GM18520 (cell line): ENCODE measurements around the gene GLT8D1.
"Not testable (repeated sequence)": the region's sequence is repeated elsewhere in the genome, so short reads cannot be mapped to it uniquely, and the experiment has no call there.

Experiments used
- ATAC-seq: cut with Tn5 transposase; IDR thresholded peaks from one replicate; pipeline ENCODE4 v1.9.1; 2021; ENCODE audit not compliant: unreplicated experiment

GLT8D1 gene

DNA sequence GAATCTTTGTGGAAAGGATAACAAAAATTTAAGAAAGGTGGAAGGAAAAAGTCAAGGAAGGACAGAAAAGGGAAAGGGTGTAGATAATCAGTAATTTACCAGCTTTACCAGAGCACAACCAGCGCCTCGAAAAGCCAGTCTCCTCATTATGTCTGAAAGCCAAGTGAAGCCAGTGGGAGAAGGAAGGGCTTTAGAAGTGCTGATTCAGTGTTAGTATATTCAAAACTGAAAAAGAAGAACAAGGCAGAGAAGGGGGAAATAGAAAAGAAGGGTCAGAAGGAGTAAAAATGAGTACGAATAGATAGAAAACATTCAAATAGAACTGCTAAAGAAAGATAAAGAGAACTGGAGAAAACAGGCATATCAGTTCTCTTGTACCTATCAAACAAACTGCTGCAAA lies 24.0 kb downstream of the GLT8D1 start:
- no peak for ATAC-seq

DNA sequence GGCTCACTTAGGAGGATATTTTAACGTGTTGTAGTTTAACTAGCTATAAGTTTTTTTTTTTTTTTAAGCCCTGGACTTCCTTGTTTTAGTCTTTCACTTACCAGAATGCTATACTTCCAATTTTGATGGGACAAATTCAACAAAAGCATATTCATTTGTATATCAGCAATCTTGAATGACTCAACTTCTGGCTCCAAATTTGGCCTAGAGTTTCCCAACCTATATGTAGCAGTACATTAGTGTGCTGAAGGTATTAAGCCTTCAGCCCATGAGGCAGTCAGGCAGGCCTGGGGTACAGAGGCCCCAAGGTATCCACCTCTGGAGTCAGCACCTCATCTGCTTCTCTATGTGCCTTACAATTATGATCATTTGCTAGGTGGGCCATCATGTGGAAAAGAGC lies 25.8 kb downstream of the GLT8D1 start:
- no peak for ATAC-seq

DNA sequence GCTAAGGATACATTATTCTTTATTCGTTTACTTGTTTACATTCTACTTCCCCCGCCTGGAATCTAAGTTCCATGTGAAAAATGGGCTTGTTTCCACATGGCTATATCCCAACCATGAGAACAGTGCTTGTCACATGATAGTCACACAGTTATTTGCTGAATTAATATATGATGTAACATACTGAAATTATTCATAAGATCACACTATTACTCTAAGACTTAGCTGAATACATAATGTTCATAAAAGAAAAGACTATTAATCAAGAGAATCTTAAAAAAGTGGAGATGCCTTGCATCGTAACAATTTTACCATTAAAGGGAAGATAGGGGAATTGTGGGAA lies 26.4 kb downstream of the GLT8D1 start:
- no peak for ATAC-seq

DNA sequence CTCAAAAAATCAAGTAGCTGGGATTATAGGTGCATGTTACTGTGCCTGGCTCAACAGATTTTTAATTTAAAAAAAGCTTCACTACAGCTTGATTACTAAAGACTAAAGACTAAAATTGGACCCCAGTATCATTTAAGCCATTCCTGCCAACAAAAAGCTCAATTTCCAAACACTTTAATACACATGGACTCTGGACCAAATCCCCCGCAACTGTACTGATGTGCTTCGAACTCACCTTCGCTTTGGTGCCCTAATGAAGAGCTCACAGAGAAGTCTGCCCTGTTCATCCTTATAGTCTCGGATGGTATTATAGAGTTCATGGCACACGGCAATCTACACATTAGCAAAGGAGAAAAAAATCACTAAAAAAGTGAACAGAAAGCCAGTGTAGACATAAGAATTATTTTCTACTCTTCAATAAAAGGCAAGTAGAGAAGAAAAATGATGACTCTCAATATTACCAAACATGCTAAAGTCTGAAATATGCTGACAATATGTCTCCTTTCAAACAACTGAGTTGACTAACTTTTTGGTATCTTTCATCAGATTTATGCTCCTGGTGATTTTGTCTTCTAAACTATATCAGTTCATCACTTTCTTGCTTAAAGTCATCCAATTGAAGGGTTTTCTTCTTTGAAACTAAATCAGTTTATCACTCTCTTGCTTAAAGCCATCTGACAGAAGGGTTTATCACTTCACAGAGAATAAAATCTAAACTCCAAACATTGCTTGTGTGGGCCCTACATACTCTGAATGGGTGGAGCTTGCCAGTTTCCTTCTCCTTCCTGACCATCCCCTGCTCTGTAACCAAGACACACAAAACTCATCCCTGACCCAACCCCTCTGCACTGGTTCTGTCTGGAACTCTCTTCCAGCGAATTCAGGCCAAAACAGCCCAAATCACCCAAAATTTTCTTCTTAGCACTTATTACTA lies 27.1 kb downstream of the GLT8D1 start:
- ATAC-seq, result no peak

DNA sequence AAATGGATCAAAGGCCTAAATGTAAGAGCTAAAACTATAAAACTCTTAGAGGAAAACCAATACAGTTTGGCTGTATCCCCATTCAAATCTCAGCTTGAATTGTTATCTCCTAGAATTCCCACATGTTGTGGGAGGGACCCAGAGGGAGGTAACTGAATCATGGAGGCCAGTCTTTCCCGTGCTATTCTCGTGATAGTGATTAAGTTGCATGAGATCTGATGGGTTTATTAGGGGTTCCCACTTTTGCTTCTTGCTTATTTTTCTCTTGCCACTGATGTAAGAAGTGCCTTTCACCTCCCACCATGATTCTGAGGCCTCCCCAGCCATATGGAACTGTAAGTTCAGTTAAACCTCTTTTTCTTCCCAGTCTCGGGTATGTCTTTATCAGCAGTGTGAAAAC lies 29.4 kb downstream of the GLT8D1 start:
- ATAC-seq, result not testable (repeated sequence)

DNA sequence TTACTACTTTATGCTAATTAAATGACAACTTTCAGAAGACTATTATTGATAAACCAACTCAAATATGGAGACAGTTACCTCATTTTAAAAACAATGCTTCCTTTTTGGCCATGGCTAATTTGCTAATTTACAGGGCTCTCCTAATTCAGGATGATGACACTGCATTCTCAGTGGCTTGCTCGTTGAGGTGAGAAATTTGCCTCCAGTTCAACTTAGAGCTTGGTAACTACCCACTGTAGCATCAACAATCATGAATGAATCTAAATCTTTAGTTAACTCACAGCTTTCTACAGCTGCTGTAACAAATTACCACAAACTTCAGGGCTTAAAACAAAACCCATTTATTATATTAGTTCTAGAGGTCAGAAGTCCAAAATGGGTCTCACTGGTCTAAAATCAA lies 33.9 kb downstream of the GLT8D1 start:
- no peak for ATAC-seq

DNA sequence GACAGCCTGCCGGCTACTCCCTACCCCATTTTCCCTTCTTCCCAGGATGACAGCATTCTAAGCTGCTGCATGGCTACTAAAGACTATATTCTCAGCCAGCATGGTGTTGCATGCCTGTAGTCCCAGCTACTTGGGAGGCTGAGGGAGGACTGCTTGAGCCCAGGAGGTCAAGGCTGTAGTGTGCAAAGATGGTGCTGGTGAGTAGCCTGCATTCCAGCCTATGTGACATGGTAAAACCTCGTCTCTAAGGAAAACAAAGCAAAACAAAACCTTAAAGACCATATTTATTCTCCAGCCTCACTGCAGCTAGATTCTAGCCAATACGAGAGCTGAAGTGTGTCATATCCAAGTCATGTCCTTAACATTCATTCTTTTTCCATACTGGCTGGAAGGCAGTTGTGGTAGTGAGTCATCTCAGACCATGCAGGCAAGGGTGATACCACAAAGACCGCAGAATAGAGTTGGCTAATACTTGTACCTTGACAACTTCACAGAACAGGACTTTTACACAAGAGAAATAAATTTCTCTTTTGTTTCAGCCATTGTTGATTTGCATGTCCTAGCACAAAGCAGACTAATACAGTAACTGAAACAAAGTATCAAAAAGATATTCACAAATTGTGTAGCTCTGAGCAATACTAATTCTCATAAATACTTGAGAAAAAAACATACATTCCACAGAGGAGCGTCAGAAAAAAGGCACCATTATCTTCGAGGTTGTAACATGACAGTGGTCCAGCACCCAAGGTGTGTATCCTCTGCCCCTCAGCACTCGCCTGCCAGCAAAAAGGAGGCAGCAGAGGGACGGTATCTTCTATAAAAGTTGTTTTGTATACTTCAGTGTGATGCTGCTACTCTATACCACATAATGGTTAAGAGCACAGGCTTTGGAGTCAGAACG lies 34.7 kb downstream of the GLT8D1 start:
- ATAC-seq, result peak; percentile 74

DNA sequence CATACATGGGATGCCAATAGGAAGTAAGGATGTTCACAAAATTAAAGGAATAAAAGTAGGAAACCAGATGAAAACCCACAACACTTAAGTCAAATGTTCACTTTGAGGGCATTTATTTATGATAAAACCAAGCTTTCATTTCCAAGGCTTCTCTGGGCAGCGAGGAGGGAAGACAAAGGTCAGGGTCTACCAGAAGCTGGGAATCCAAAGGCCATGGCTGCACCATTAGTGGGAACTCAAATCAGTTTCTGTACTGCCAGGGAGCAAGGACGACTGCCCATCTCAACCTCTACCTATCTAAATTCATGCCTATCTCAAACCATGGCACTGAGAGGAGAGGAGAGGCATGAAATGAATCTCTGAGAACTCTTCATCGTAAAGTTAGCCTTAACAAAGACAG lies 42.5 kb downstream of the GLT8D1 start:
- no peak for ATAC-seq

DNA sequence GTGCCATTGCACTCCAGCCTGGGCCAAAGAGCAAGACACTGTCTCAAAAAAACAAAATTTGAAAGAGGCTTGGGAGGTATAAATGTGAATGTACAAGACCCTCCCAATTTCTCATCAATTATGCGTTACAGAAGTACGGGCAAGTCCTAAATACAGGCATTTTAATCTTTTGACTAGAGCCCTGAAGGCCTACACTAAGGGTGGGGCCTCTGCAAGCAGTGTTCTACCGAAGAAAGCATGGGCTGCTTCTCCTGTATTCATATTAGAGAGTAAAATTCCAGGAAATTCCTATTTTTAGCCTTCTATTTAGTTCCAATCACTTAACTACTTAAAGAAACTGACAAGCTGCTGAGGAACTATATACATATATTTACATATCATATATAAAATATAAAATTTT lies 45.5 kb downstream of the GLT8D1 start:
- no peak for ATAC-seq

DNA sequence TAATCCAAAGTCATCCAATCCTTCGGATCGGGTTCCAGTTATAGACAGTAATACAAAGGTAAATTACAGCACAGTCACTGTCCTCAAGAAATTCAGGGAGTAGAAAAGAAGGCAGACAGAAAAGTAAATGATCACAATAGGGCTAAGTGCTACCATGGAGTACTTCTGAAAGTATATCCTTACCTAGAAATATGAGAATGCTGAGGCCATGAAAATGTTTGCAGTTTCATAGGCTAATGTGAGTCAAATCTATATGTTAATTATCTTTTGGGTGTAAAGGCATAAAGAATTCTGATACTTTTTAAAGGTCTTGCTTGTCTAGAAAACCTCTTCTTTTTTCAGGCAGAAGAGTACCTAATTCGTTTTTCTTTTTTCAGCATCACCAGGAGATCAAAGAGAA lies 49.7 kb downstream of the GLT8D1 start:
- no peak for ATAC-seq

DNA sequence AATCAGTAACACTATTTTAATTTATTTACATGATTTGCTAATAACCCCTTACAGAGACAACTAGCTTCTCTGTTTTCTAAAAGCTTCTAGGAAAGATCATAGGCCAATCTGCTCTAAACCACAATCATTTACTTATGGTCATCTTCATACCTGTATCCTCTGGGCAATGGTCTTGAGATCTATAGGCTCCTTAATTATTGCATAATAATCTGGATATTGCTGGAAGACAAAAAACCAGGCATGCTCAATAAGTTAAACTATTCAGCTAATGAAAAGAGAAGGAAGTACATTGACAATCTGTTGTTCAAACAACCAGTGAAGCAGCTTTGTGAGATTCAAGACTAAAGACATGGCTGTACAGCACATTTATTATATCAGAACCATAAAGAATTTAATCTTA lies 54.0 kb downstream of the GLT8D1 start:
- no peak for ATAC-seq

DNA sequence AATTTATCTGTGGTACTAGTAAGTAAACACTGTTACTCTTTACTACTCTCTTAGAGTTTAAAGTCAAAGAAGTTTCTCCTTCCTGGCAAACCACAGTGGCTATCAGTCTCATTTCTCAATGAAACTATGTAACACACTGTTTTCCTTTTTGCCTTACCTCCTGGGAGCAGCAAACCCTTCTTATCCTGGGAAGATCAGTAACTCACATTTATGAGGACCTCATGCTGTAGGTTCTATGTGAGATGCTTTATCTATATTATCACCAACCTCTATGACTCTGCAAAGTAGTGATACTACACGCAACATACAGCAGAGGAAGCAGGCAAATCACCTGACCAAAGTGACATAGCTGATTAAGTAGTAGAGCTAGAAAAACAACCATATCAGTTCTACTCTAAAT lies 55.2 kb downstream of the GLT8D1 start:
- ATAC-seq, result no peak

DNA sequence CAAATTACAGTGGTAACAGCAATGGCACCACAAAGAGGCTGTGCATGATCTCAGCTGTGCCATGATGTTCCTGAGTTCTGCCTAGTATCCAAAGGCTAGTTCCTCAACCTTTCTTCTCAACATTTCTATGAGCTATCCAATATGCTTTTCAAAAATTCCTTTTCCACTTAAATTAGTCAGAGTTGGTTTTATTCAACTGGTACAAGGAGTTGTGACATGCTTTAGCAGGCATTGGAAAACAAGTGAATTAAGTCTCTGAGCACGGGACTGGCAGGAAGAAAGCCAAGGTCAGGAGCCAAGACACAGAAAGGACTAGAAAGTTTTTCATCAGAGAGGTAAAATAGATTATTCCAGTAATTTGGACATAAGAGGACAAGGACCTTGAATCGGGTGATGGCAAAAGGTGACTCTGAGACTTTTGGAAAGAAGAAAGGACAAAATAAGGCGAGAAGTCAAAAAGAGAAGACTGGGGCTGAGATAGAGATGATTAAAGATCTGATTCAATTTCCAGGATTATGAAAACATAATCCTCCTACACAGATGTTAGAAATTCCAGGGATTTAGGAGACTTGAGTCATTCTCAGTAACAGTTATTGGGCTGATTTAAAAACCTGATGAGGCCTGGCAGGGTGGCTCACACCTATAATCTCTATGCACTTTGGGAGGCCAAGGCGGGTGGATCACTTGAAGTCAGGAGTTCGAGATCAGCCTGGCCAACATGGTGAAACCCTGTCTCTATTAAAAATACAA lies 56.0 kb downstream of the GLT8D1 start:
- ATAC-seq, result no peak

DNA sequence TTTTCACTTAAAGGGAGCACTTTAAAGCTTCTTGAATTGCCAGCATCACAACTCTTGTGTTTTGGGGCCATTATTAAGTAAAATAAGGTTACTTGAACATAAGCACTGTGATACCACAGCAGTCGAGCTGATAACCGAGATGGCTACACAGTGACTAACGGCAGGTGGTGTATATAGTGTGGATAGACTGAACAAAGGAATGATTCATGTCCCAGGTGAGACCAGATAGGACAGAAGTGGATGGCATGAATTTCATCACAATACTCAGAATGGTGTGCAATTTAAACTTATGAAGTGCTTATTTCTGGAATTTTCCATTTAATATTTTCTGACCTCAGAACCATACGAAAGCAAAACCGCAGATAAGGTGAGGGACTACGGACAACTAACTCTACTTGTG lies 60.0 kb downstream of the GLT8D1 start:
- no peak for ATAC-seq
